Esophagus muscularis mucosa (tissue), 4 donors: ENCODE measurements around the gene TOM1L2.

ENCODE experiments used
- CTCF ChIP-seq, 3 experiments: fragments of 200-600 bp in 2 of 3; fragments of 450-650 bp in 1 of 3; sonication (generic) in 2 of 3; IDR thresholded peaks; one replicate each; pipeline ENCODE4 v1.5.1; 2017 to 2019; ENCODE audit warnings: antibody characterized with exemption in 3 of 3, mild to moderate bottlenecking in 2 of 3, moderate library complexity in 1 of 3
- EP300 ChIP-seq: sonication (generic); formaldehyde crosslinking; IDR thresholded peaks from one replicate; pipeline ENCODE4 v1.6.1; 2017; ENCODE audit warnings: antibody characterized with exemption
- POLR2A ChIP-seq: fragments of 450-650 bp; IDR thresholded peaks from one replicate; pipeline ENCODE4 v1.6.1; 2017; ENCODE audit warnings: antibody characterized with exemption, moderate library complexity, mild to moderate bottlenecking, low read depth
- POLR2AphosphoS5 ChIP-seq, 2 donors: sonication (generic); formaldehyde crosslinking; IDR thresholded peaks; one replicate each; pipeline ENCODE4 v1.6.1; 2017; ENCODE audit warnings: antibody characterized with exemption in 2 of 2

- TF ChIP-seq CTCF (IDR thresholded peaks at IDR 0.05) (no peak), POLR2A (no peak), POLR2AphosphoS5 (IDR thresholded peaks at IDR 0.05) (no peak), EP300 (no peak)
These were observed 156.6 kb downstream of the TOM1L2 start for GRCh38 chr17:17815436-17816200.
